Measurements from ENCODE around the gene PPP2R2B.

Gene PPP2R2B

GRCh38 chr5:146660376-146660960, 218.1 kb downstream of the PPP2R2B start:
- Mint-ChIP-seq H3K36me3 (ENCODE audit: insufficient read depth) (peaks cover 4% of the 10 kb centered on the region), H3K4me3 (no peak overlapping the region), H3K9me3 (no peaks in the 10 kb centered on the region), H3K4me1 (peaks cover 1% of the 10 kb centered on the region), H3K27me3 (no peaks in the 10 kb centered on the region), H3K27ac (ENCODE audit: low read depth) (no peak overlapping the region)
- ATAC-seq (replicated peaks; ENCODE audit: extremely low read depth, poor library complexity, severe bottlenecking) (no peak), DNase-seq (ENCODE audit: low spot score in 2 of 2) (no peak)

- H3K4me1 Mint-ChIP-seq, result peaks cover 5% of the 10 kb centered on the region
- ATAC-seq (replicated peaks; ENCODE audit: extremely low read depth, poor library complexity, severe bottlenecking), result no peak
- H3K9me3 Mint-ChIP-seq, result no peaks in the 10 kb centered on the region
- H3K4me3 Mint-ChIP-seq, result no peak overlapping the region
- H3K36me3 Mint-ChIP-seq (ENCODE audit: insufficient read depth), result peaks cover 4% of the 10 kb centered on the region
- DNase-seq (ENCODE audit: low spot score in 2 of 2), result no peak
- no peaks in the 10 kb centered on the region for H3K27me3 Mint-ChIP-seq
- H3K27ac Mint-ChIP-seq (ENCODE audit: low read depth), result no peak overlapping the region
These were observed 218.6 kb downstream of the PPP2R2B start for GRCh38 chr5:146659961-146660360.

GRCh38 chr5:146656703-146657102, 221.9 kb downstream of the PPP2R2B start:
- H3K36me3 Mint-ChIP-seq (ENCODE audit: insufficient read depth), result peaks cover 3% of the 10 kb centered on the region
- peaks cover 10% of the 10 kb centered on the region for H3K4me1 Mint-ChIP-seq
- no peaks in the 10 kb centered on the region for H3K27me3 Mint-ChIP-seq
- no peak overlapping the region for H3K4me3 Mint-ChIP-seq
- ATAC-seq (replicated peaks; ENCODE audit: extremely low read depth, poor library complexity, severe bottlenecking) (no peak), DNase-seq (ENCODE audit: low spot score in 2 of 2) (no peak)
- H3K27ac Mint-ChIP-seq (ENCODE audit: low read depth), result no peak overlapping the region
- no peaks in the 10 kb centered on the region for H3K9me3 Mint-ChIP-seq

DNA sequence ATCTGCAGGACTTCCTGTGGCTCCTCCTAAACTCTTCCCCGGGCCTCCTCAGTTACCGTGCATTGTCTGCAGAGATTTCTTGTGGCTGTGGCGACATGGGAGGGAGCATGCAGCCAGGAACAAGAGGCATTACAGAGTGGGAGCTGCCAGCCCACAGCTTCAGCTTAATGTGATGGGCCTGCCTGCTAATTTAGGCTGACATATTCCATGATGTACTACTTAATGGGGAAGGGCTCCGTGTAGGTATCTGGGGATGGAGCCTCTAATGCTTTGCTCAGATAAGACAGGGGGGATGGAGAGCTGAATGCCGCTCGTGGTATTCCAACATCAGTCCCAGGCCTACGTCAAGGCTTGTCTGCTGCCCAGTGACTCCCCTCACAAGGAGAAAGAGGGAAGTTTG, 225.0 kb downstream of the PPP2R2B start:
- H3K9me3 Mint-ChIP-seq, result no peaks in the 10 kb centered on the region
- H3K36me3 Mint-ChIP-seq (ENCODE audit: insufficient read depth), result peaks cover 17% of the 10 kb centered on the region
- DNase-seq (ENCODE audit: low spot score in 2 of 2) (no peak), ATAC-seq (replicated peaks; ENCODE audit: extremely low read depth, poor library complexity, severe bottlenecking) (no peak)
- H3K27ac Mint-ChIP-seq (ENCODE audit: low read depth), result no peak overlapping the region
- H3K27me3 Mint-ChIP-seq, result no peaks in the 10 kb centered on the region
- H3K4me1 Mint-ChIP-seq, result peaks cover 10% of the 10 kb centered on the region
- H3K4me3 Mint-ChIP-seq, result no peak overlapping the region

- ATAC-seq (replicated peaks; ENCODE audit: extremely low read depth, poor library complexity, severe bottlenecking) (no peak), DNase-seq (ENCODE audit: low spot score in 2 of 2) (no peak)
- Mint-ChIP-seq H3K9me3 (no peaks in the 10 kb centered on the region), H3K4me1 (peaks cover 10% of the 10 kb centered on the region), H3K4me3 (no peak overlapping the region), H3K27me3 (no peaks in the 10 kb centered on the region), H3K36me3 (ENCODE audit: insufficient read depth) (peaks cover 20% of the 10 kb centered on the region), H3K27ac (ENCODE audit: low read depth) (no peak overlapping the region)
These were observed 226.0 kb downstream of the PPP2R2B start for GRCh38 chr5:146652547-146652946.

DNA sequence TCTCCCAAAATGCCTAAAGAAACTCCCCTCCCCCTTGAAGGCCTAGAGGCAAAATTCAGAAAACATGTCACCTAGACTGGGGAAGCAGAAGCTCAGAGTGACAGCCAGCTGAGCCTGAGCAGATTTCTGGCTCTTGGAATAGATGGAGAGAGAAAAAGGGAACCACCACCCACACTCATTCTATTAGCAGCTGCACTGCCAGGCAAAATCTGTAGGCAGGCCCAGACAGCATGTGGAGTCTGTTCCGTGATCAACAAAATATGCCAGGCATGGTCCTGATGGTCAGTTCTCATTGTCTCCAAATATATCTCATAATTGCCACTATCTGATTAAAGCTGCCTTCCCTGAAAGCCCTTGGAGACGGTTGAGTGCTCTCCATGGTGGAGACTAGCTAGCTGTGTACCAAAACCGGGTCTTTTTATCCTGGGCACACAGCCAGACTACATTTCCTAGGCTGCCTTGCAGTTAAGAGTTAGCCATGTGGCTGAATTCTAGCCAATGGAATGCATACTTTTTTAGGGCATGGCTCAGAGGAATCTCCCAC, 230.8 kb downstream of the PPP2R2B start:
- H3K27me3 Mint-ChIP-seq, result no peaks in the 10 kb centered on the region
- no peak overlapping the region for H3K27ac Mint-ChIP-seq (ENCODE audit: low read depth)
- H3K36me3 Mint-ChIP-seq (ENCODE audit: insufficient read depth), result peaks cover 25% of the 10 kb centered on the region
- H3K4me3 Mint-ChIP-seq, result no peak overlapping the region
- DNase-seq (ENCODE audit: low spot score in 2 of 2), result no peak
- H3K9me3 Mint-ChIP-seq, result no peaks in the 10 kb centered on the region
- no peak for ATAC-seq (replicated peaks; ENCODE audit: extremely low read depth, poor library complexity, severe bottlenecking)
- H3K4me1 Mint-ChIP-seq, result peaks cover 5% of the 10 kb centered on the region

GRCh38 chr5:146646441-146646840, 232.1 kb downstream of the PPP2R2B start:
- Mint-ChIP-seq H3K36me3 (ENCODE audit: insufficient read depth) (peaks cover 27% of the 10 kb centered on the region), H3K27me3 (no peaks in the 10 kb centered on the region), H3K4me3 (no peak overlapping the region), H3K9me3 (no peaks in the 10 kb centered on the region), H3K4me1 (no peaks in the 10 kb centered on the region), H3K27ac (ENCODE audit: low read depth) (no peak overlapping the region)
- no peak for ATAC-seq (replicated peaks; ENCODE audit: extremely low read depth, poor library complexity, severe bottlenecking)
- DNase-seq (ENCODE audit: low spot score in 2 of 2), result no peak

DNA sequence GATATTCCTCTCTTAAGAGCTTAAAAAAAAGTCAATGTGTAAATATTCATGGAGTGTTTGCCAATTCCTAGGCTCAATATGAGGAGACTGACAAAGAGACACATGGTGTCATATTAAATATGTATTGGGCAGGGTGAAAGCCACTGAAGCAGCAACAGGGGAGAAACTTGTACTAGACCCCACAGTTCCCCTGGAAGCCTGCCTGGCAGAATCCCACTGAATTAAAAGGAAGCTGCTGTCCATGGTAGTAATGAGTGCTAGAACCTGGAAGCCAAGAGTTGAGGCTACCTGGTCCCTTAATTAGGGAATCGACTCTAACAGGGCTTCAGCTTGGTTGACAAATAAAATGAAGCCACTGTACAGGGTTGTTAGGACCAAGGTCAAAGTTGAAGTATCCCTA, 233.2 kb downstream of the PPP2R2B start:
- no peak overlapping the region for H3K27ac Mint-ChIP-seq (ENCODE audit: low read depth)
- no peak for DNase-seq (ENCODE audit: low spot score in 2 of 2)
- H3K36me3 Mint-ChIP-seq (ENCODE audit: insufficient read depth), result peaks cover 19% of the 10 kb centered on the region
- no peaks in the 10 kb centered on the region for H3K4me1 Mint-ChIP-seq
- no peaks in the 10 kb centered on the region for H3K27me3 Mint-ChIP-seq
- no peak overlapping the region for H3K4me3 Mint-ChIP-seq
- no peak for ATAC-seq (replicated peaks; ENCODE audit: extremely low read depth, poor library complexity, severe bottlenecking)
- H3K9me3 Mint-ChIP-seq, result no peaks in the 10 kb centered on the region

GRCh38 chr5:146644831-146645230, 233.7 kb downstream of the PPP2R2B start:
- ATAC-seq (replicated peaks; ENCODE audit: extremely low read depth, poor library complexity, severe bottlenecking), result no peak

DNA sequence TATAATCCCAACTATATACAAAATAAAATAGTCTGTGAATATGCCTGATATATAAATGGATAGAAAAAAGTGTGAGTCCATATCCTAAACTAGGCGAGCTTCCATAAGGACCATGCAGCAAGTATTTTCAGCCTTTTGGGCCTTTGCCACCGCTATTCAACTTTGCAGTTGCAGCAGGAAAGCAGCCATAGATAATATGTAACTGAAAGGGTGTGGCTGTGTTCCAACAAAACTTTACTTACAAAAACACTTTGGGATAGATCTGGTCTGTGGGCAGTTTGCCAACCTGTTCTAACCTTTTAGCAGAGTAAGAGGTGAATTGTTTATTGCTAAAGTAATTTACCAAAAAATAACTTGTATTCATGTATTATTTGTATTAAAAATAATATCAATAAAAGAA, 234.8 kb downstream of the PPP2R2B start:
- H3K36me3 Mint-ChIP-seq (ENCODE audit: insufficient read depth), result peaks cover 16% of the 10 kb centered on the region
- DNase-seq (ENCODE audit: low spot score in 2 of 2), result no peak
- H3K9me3 Mint-ChIP-seq, result no peaks in the 10 kb centered on the region
- H3K4me1 Mint-ChIP-seq, result no peaks in the 10 kb centered on the region
- no peak overlapping the region for H3K27ac Mint-ChIP-seq (ENCODE audit: low read depth)
- no peak overlapping the region for H3K4me3 Mint-ChIP-seq
- H3K27me3 Mint-ChIP-seq, result no peaks in the 10 kb centered on the region
- ATAC-seq (replicated peaks; ENCODE audit: extremely low read depth, poor library complexity, severe bottlenecking), result no peak

More at GRCh38 chr5:146644831-146645230, 233.7 kb downstream of the PPP2R2B start:
- Mint-ChIP-seq H3K9me3 (no peaks in the 10 kb centered on the region), H3K36me3 (ENCODE audit: insufficient read depth) (peaks cover 18% of the 10 kb centered on the region), H3K4me3 (no peak overlapping the region), H3K27me3 (no peaks in the 10 kb centered on the region), H3K27ac (ENCODE audit: low read depth) (no peak overlapping the region), H3K4me1 (no peaks in the 10 kb centered on the region)
- DNase-seq (ENCODE audit: low spot score in 2 of 2), result no peak

DNA sequence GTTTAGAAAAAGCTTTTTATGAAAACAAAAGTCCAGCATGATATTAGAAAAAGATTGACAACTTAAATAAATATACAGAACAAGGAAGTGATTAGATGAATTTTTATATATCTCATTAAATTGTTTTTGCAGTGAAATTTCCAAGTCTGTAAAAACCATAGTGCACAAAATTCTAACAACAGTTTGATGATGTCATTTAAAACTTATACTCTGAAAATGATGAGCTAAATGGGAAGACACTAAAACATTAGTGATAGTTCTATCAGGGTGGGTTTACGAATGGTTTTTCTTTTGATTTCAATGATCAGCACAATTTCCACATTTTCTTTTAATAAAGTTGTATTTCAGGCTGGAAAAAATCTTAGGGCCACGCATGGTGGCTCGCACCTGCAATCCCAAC, 236.1 kb downstream of the PPP2R2B start:
- no peaks in the 10 kb centered on the region for H3K4me1 Mint-ChIP-seq
- H3K4me3 Mint-ChIP-seq, result no peak overlapping the region
- peaks cover 21% of the 10 kb centered on the region for H3K36me3 Mint-ChIP-seq (ENCODE audit: insufficient read depth)
- H3K27ac Mint-ChIP-seq (ENCODE audit: low read depth), result no peak overlapping the region
- DNase-seq (ENCODE audit: low spot score in 2 of 2), result no peak
- H3K9me3 Mint-ChIP-seq, result no peaks in the 10 kb centered on the region
- no peak for ATAC-seq (replicated peaks; ENCODE audit: extremely low read depth, poor library complexity, severe bottlenecking)
- H3K27me3 Mint-ChIP-seq, result no peaks in the 10 kb centered on the region

DNA sequence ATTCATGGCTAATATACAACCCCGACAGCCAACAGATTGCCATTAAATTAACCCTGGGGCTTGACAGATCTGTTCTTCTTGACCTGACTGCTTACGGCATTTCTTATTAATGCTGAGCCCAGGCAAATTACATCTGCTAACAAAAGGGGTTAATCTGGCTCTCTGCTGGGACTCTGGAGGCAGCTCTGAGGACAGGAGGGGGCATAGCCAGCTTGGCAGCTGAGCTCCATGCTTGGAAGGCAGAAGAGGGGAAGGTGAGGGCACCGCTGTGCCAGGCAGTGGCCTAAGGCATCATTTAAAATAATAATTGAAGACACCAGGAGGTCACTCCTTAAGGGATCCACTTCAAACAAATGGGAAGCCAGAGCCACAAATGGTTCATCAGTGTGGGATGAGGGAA, 236.6 kb downstream of the PPP2R2B start:
- Mint-ChIP-seq H3K4me1 (no peaks in the 10 kb centered on the region), H3K27me3 (no peaks in the 10 kb centered on the region), H3K4me3 (no peak overlapping the region), H3K27ac (ENCODE audit: low read depth) (no peak overlapping the region), H3K9me3 (no peaks in the 10 kb centered on the region), H3K36me3 (ENCODE audit: insufficient read depth) (peaks cover 21% of the 10 kb centered on the region)
- DNase-seq (ENCODE audit: low spot score in 2 of 2) (no peak), ATAC-seq (replicated peaks; ENCODE audit: extremely low read depth, poor library complexity, severe bottlenecking) (no peak)

DNA sequence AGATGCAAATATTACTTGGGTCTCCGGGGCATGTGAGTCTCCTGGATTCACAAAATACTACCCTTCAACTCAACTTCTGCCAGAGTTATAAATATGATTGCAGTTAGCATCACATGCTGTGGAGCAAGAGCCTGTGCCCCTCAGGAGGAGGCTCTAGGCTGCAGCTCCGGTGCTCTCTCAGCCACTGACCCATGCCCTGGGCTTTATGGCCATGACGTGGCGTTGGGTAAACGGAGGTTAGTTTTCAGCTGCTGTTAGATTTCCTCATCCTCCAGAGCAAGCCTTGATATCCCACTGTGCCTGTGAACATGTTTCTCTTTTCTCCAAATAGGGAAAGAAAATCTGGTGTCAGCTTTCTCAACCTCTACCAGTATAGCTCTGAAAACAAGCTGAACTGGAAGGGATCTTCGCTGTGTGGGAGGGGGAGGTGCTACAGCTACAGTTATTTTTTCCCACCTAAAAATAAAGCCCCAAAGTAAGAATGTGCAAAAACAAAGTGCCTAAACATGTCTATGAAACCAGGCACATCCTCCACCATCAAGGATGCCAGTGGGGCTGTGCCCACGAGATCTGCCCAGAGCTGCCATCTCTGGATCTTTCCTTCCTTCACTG, 238.2 kb downstream of the PPP2R2B start:
- ATAC-seq (replicated peaks; ENCODE audit: extremely low read depth, poor library complexity, severe bottlenecking) (no peak), DNase-seq (ENCODE audit: low spot score in 2 of 2) (no peak)
- no peak overlapping the region for H3K27ac Mint-ChIP-seq (ENCODE audit: low read depth)
- no peaks in the 10 kb centered on the region for H3K4me1 Mint-ChIP-seq
- no peak overlapping the region for H3K4me3 Mint-ChIP-seq
- H3K9me3 Mint-ChIP-seq, result no peaks in the 10 kb centered on the region
- peaks cover 21% of the 10 kb centered on the region for H3K36me3 Mint-ChIP-seq (ENCODE audit: insufficient read depth)
- H3K27me3 Mint-ChIP-seq, result no peaks in the 10 kb centered on the region

Data from central memory CD8-positive, alpha-beta T cell (primary cell).